ENCODE data around the gene ADAMTSL1. TPM values are rescaled to one million over a fixed set of nuclear protein-coding genes. Genes with fewer than 3 reads are reported as not detected.

ADAMTSL1 gene
- total RNA-seq, 1 experiment from 2014 or later, result not detected

GRCh38 chr9:18626046-18626698 lies 152.2 kb downstream of the ADAMTSL1 start:
- Histone ChIP-seq H3K36me3 (ENCODE audit: control insufficient read depth in 1 of 2, insufficient read depth in 2 of 2, low read length in 2 of 2) (no peaks in the 10 kb centered on the region), H3K27ac (ENCODE audit: low read depth, low read length) (no peak overlapping the region), H3K9ac (ENCODE audit: low read length) (no peak overlapping the region), H3K9me2 (ENCODE audit: insufficient read depth) (no peaks in the 10 kb centered on the region), H3K79me2 (ENCODE audit: insufficient read depth, low read length) (no peaks in the 10 kb centered on the region), H3K27me3 (ENCODE audit: insufficient read depth, low read length) (no peaks in the 10 kb centered on the region), H3K4me1 (ENCODE audit: control insufficient read depth in 1 of 2, insufficient read depth in 2 of 2, low read length in 2 of 2) (no peaks in the 10 kb centered on the region), H3K4me3 (replicated peaks in 1 of 2; ENCODE audit: low read depth in 1 of 2, low read length in 2 of 2) (no peak overlapping the region), H3K4me2 (ENCODE audit: low read length) (no peak overlapping the region), H2AFZ (ENCODE audit: low read depth, low read length, poor library complexity, severe bottlenecking) (no peak overlapping the region), H3K9me3 (ENCODE audit: control insufficient read depth in 1 of 2, insufficient read depth in 1 of 2, low read depth in 1 of 2, low read length in 2 of 2) (no peaks in the 10 kb centered on the region), H4K20me1 (ENCODE audit: insufficient read depth) (no peaks in the 10 kb centered on the region)
- POLR2A ChIA-PET, result no interaction called here
- CTCF ChIA-PET, result no interaction called here
- DNase-seq (ENCODE audit: low read depth, low spot score) (no peak), ATAC-seq (no peak)
- RAD21 ChIA-PET (ENCODE audit: low non-redundant PET in 1 of 2, low total read pairs in 2 of 2, uncharacterized antibody in 2 of 2, unreplicated experiment in 2 of 2), result no interaction called here
- intact Hi-C loops (cut with micrococcal nuclease), result no loop called here
- no TSS peak for BruUV-seq (replicated peaks)
- TF ChIP-seq EZH2 (IDR thresholded peaks at IDR 0.05), result no peak
- TF ChIP-seq RAD21 (IDR thresholded peaks at IDR 0.05; ENCODE audit: low read depth), result no peak
- no peak for TF ChIP-seq REST (IDR thresholded peaks at IDR 0.05; ENCODE audit: low read depth)
- TF ChIP-seq EGR1 (IDR thresholded peaks at IDR 0.05; ENCODE audit: low read depth), result no peak
- TF ChIP-seq SP1 (IDR thresholded peaks at IDR 0.05; ENCODE audit: low read depth), result no peak
- no peak for TF ChIP-seq MAX (IDR thresholded peaks at IDR 0.05)
- TF ChIP-seq ZFX (IDR thresholded peaks at IDR 0.05), result no peak
- no peak for TF ChIP-seq JUND (IDR thresholded peaks at IDR 0.05)
- TF ChIP-seq ELF1 (IDR thresholded peaks at IDR 0.05; ENCODE audit: borderline replicate concordance, low read depth), result no peak
- TF ChIP-seq ZBTB33 (IDR thresholded peaks at IDR 0.05; ENCODE audit: extremely low read depth, insufficient replicate concordance, low read length), result no peak
- no peak for TF ChIP-seq TCF7L2 (IDR thresholded peaks at IDR 0.05; ENCODE audit: borderline replicate concordance, extremely low read depth, insufficient read depth, insufficient read length)
